Retinal pigment epithelial cell (primary cell): ENCODE results near the gene RHBDF2.

Experiments
- DNase-seq: peaks from one replicate; pipeline ENCODE4 v3.0.0-alpha.2; 2010; ENCODE audit warnings: low read depth
- H3K4me3 ChIP-seq: 2 replicates; pipeline ENCODE4 v1.5.1; 2011; ENCODE audit warnings: mild to moderate bottlenecking, low read length, control low read depth, moderate library complexity
- CTCF ChIP-seq: conservative IDR thresholded peaks from 2 replicates; pipeline ENCODE4 v1.5.1; 2011; ENCODE audit warnings: low read depth, low read length, control low read depth, inconsistent platforms

The RHBDF2 gene

GRCh38 chr17:76427501-76428231 is 73.6 kb downstream of the RHBDF2 start:
- H3K4me3 ChIP-seq, result no peak overlapping the region
- TF ChIP-seq CTCF, result no peak
- DNase-seq, result no peak

- H3K4me3 ChIP-seq, result no peak overlapping the region
- TF ChIP-seq CTCF, result no peak
- no peak for DNase-seq
Observed at GRCh38 chr17:76426853-76427252, 74.4 kb downstream of the RHBDF2 start.

- no peak overlapping the region for H3K4me3 ChIP-seq
- DNase-seq, result no peak
- TF ChIP-seq CTCF, result no peak
Observed at GRCh38 chr17:76422860-76423259, 78.4 kb downstream of the RHBDF2 start.

- TF ChIP-seq CTCF, result no peak
- DNase-seq, result no peak
Observed at GRCh38 chr17:76422406-76422805, 78.8 kb downstream of the RHBDF2 start.

GRCh38 chr17:76421044-76421407 is 80.2 kb downstream of the RHBDF2 start:
- DNase-seq, result no peak
- TF ChIP-seq CTCF, result no peak
- no peak overlapping the region for H3K4me3 ChIP-seq

More at GRCh38 chr17:76422406-76422805, 78.8 kb downstream of the RHBDF2 start:
- no peak overlapping the region for H3K4me3 ChIP-seq
